ENCODE measurements around the gene SH3BGRL3.

SH3BGRL3 gene

DNA sequence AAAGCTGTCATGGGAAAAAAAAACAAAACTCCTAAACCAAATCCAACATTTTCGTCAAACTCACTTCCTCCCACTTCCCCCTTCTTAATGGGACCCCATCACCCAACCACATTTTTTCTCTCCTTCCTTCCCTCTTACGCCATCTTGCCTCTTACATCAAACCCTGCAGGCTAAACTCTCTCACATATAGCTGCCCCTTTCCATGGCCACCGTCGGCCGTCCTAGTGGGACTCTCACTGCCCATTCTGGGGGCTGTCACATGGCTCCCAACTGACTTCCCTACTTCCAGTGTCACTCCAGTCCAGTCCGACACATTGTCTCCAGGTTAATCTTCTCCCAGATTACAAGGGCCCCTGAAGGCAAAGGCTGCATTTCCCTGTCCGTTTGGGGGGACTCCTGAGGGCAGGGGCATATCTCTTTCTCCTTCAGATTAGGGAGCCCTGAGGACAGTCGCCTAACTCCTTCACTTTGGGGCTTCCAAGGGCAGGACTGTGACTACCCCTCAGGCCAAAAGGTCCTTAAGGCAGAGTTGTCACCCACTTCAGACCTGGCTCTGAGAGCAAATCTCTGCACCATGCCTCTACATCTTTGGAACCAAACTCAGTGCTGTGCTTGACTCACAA, 25.9 kb downstream of the SH3BGRL3 start (continued):
- TF ChIP-seq TSHZ2 (CRISPR knock-in tag; IDR thresholded peaks at IDR 0.05) (no peak), ZNF70 (CRISPR knock-in tag; IDR thresholded peaks at IDR 0.05) (no peak), ZFP30 (CRISPR knock-in tag; IDR thresholded peaks at IDR 0.05) (no peak), PPARA (CRISPR knock-in tag; IDR thresholded peaks at IDR 0.05; ENCODE audit: borderline replicate concordance) (no peak), BACH2 (CRISPR knock-in tag; IDR thresholded peaks at IDR 0.05; ENCODE audit: borderline replicate concordance) (no peak), ARNTL (CRISPR knock-in tag; IDR thresholded peaks at IDR 0.05; ENCODE audit: borderline replicate concordance, low read depth) (no peak), TCF4 (CRISPR knock-in tag; IDR thresholded peaks at IDR 0.05; ENCODE audit: borderline replicate concordance) (no peak), RARB (CRISPR knock-in tag; IDR thresholded peaks at IDR 0.05) (no peak)
- TF ChIP-seq, protein P1, sequence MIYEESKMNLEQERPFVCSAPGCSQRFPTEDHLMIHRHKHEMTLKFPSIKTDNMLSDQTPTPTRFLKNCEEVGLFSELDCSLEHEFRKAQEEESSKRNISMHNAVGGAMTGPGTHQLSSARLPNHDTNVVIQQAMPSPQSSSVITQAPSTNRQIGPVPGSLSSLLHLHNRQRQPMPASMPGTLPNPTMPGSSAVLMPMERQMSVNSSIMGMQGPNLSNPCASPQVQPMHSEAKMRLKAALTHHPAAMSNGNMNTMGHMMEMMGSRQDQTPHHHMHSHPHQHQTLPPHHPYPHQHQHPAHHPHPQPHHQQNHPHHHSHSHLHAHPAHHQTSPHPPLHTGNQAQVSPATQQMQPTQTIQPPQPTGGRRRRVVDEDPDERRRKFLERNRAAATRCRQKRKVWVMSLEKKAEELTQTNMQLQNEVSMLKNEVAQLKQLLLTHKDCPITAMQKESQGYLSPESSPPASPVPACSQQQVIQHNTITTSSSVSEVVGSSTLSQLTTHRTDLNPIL (CRISPR knock-in tag; IDR thresholded peaks at IDR 0.05; ENCODE audit: low read depth) = no peak

DNA sequence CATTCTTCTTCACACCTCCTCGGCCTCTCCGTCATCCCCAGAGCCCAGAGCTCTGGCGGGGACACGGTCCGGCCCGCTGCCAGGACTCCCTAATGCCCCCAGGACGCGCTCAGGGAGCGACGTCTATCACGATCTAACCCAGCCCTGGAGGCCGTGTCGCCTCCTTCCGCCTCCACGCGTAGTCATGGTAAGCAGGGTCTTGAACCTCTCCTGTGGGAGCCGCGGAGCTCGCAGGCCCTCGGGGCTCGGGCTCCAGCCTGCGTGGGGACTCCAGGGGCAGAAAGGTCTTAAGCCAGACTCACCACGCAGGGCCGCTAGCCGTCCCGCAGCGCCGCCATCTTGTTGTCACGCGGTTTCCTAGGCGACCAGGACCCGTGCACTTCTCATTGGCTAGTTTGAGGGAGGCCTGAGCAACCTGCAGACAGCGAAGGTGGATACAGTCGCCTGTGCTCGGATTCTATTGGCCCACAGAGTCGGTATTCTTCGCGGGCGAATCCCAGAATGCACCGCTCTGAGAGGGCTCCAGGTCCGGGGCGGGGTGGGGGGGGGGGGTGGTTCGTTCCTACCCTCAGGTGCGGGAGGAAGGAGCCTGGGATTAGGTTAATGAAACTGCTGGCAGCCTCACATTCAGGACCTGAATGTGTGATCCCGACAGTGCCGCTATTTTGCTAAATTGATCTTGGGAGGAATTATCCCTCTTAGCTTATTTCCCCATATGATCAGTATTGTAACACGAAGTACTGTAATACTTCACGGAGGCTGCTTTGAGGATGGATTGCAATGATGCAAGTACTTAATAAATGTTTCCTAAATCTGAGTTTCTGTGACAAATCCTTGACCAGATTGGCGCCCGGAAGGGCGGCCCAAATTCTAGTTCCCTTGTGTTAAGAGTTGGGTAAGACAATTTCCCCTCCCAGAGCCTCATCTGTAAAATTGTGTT, 26.7 kb downstream of the SH3BGRL3 start, which contains the start of gene UBXN11:
UBXN11 (minus strand) TSS at position 347 of the 940 bp plus-strand sequence. CDS start 3,753 bp downstream, outside the sequence.
- ATAC-seq = peak; percentile 100
- TF ChIP-seq PPARA (CRISPR knock-in tag; IDR thresholded peaks at IDR 0.05; ENCODE audit: borderline replicate concordance) (no peak), PATZ1 (CRISPR knock-in tag; IDR thresholded peaks at IDR 0.05; ENCODE audit: borderline replicate concordance) (no peak), BACH2 (CRISPR knock-in tag; IDR thresholded peaks at IDR 0.05; ENCODE audit: borderline replicate concordance) (no peak), ESRRG (CRISPR knock-in tag; IDR thresholded peaks at IDR 0.05) (no peak), ZFP3 (CRISPR knock-in tag; IDR thresholded peaks at IDR 0.05) (no peak), ISL1 (CRISPR knock-in tag; IDR thresholded peaks at IDR 0.05) (no peak), CSDC2 (CRISPR knock-in tag; IDR thresholded peaks at IDR 0.05) (no peak), SNAI2 (CRISPR knock-in tag; IDR thresholded peaks at IDR 0.05) (no peak), ZNF8 (CRISPR knock-in tag; IDR thresholded peaks at IDR 0.05) (no peak), OSR1 (CRISPR knock-in tag; IDR thresholded peaks at IDR 0.05) (no peak), TCF4 (CRISPR knock-in tag; IDR thresholded peaks at IDR 0.05; ENCODE audit: borderline replicate concordance) (no peak), GLIS3 (CRISPR knock-in tag; IDR thresholded peaks at IDR 0.05) (no peak), ZC3H10 (CRISPR knock-in tag; IDR thresholded peaks at IDR 0.05) (no peak), ZNF565 (CRISPR knock-in tag; conservative IDR thresholded peaks at IDR 0.05; ENCODE audit: low read depth) (no peak)
- TF ChIP-seq, protein P2, sequence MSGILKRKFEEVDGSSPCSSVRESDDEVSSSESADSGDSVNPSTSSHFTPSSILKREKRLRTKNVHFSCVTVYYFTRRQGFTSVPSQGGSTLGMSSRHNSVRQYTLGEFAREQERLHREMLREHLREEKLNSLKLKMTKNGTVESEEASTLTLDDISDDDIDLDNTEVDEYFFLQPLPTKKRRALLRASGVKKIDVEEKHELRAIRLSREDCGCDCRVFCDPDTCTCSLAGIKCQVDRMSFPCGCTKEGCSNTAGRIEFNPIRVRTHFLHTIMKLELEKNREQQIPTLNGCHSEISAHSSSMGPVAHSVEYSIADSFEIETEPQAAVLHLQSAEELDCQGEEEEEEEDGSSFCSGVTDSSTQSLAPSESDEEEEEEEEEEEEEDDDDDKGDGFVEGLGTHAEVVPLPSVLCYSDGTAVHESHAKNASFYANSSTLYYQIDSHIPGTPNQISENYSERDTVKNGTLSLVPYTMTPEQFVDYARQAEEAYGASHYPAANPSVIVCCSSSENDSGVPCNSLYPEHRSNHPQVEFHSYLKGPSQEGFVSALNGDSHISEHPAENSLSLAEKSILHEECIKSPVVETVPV (CRISPR knock-in tag; IDR thresholded peaks at IDR 0.05) = no peak
- TF ChIP-seq, protein P3, sequence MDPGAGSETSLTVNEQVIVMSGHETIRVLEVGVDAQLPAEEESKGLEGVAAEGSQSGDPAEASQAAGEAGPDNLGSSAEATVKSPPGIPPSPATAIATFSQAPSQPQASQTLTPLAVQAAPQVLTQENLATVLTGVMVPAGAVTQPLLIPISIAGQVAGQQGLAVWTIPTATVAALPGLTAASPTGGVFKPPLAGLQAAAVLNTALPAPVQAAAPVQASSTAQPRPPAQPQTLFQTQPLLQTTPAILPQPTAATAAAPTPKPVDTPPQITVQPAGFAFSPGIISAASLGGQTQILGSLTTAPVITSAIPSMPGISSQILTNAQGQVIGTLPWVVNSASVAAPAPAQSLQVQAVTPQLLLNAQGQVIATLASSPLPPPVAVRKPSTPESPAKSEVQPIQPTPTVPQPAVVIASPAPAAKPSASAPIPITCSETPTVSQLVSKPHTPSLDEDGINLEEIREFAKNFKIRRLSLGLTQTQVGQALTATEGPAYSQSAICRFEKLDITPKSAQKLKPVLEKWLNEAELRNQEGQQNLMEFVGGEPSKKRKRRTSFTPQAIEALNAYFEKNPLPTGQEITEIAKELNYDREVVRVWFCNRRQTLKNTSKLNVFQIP (CRISPR knock-in tag; IDR thresholded peaks at IDR 0.05; ENCODE audit: borderline replicate concordance, low read depth) = no peak
- TF ChIP-seq, protein P1 (CRISPR knock-in tag; IDR thresholded peaks at IDR 0.05; ENCODE audit: low read depth) = no peak
